ENCODE measurements around the gene CNTRL.

DNA sequence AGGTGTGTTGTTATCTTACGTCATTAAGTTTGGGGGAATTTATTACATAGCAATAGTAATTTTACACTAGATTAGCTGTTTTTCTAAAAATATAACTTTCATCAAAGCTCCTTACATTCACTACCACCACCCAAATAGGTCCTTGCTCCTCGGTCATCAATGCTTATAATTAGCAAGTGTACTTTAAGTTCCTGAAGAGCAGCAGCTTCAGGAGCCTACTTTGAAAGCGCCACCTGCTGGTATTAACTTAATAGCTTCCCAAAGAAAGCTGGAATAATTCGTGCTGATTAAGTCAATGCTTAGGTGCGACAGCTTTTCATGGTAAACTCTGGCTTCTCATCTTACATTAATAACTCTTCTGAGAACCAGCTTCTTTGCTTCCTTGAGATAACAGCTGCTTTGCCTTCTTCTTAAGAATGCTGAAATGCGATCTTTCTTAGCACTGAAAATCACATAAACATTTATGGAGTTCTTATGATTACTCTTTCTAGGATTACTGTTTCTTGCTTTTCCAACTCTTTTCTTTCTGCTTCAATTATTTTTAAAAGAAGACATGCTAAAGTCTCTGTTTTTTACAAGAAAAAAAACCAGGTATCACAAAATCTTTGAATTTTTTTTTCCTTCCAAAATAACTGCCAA lies 14.6 kb upstream of the CNTRL start:
- TF ChIP-seq POLR2AphosphoS5 (IDR thresholded peaks at IDR 0.05; ENCODE audit: low read depth, low read length): no peak
- TF ChIP-seq, protein P1, sequence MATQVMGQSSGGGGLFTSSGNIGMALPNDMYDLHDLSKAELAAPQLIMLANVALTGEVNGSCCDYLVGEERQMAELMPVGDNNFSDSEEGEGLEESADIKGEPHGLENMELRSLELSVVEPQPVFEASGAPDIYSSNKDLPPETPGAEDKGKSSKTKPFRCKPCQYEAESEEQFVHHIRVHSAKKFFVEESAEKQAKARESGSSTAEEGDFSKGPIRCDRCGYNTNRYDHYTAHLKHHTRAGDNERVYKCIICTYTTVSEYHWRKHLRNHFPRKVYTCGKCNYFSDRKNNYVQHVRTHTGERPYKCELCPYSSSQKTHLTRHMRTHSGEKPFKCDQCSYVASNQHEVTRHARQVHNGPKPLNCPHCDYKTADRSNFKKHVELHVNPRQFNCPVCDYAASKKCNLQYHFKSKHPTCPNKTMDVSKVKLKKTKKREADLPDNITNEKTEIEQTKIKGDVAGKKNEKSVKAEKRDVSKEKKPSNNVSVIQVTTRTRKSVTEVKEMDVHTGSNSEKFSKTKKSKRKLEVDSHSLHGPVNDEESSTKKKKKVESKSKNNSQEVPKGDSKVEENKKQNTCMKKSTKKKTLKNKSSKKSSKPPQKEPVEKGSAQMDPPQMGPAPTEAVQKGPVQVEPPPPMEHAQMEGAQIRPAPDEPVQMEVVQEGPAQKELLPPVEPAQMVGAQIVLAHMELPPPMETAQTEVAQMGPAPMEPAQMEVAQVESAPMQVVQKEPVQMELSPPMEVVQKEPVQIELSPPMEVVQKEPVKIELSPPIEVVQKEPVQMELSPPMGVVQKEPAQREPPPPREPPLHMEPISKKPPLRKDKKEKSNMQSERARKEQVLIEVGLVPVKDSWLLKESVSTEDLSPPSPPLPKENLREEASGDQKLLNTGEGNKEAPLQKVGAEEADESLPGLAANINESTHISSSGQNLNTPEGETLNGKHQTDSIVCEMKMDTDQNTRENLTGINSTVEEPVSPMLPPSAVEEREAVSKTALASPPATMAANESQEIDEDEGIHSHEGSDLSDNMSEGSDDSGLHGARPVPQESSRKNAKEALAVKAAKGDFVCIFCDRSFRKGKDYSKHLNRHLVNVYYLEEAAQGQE (IDR thresholded peaks at IDR 0.05; ENCODE audit: insufficient read depth in 1 of 2, low read depth in 2 of 2, low read length in 2 of 2): no peak
- TF ChIP-seq TAF1 (IDR thresholded peaks at IDR 0.05; ENCODE audit: borderline replicate concordance, insufficient read depth, low read length): no peak
- no peak for TF ChIP-seq SIN3A (IDR thresholded peaks at IDR 0.05; ENCODE audit: borderline replicate concordance, insufficient read depth, low read length)
